Measurements from ENCODE around the gene CCDC106.

The CCDC106 gene

DNA sequence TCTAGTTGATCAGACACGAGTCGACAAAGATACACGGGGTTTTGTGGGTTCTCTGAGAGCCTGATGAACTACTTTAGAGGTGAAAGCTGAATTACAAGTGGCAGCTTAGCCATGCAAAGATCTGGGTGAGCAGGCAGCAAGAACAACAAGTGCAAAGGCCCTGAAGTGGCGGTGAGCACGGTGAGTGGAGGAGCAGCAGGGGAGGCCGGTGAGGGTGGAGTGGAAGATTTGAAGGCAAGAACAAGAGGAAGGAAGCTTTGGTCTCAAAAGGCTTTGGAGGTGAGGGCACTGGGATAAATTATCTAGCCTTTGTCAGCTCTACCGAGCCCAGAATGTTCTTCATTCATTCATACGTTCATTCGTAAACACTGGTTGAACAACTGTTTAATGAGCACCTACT is 41.2 kb upstream of the CCDC106 start:
- CTCF ChIA-PET = interaction anchor here (0.6 to 3.1 kb wide), 38 partner anchors 9 to 1738 kb away, joined by 3 to 50 read pairs (median 4); partner anchors contain the start of genes SBK2, ZNF579 and ZNF784
- peak overlapping the region; percentile 88; the same call in 1 of the 2 replicates for H3K27ac ChIP-seq (ENCODE audit: extremely low read depth, low read depth, low read length)
- peaks cover 17 to 29% of the 10 kb centered on the region in 2 experiments; a peak in 2 of 3 replicates for H3K36me3 ChIP-seq (ENCODE audit: control insufficient read depth in 2 of 2, insufficient read depth in 1 of 2, low read length in 2 of 2)
- H3K4me1 ChIP-seq (ENCODE audit: control insufficient read depth, insufficient read depth, low read length) = peaks cover 5% of the 10 kb centered on the region; the same call in 1 of the 2 replicates
- H3K4me3 ChIP-seq (ENCODE audit: low read depth, low read length) = no peak overlapping the region
- no peaks in the 10 kb centered on the region for H3K9me3 ChIP-seq (ENCODE audit: control insufficient read depth, insufficient read depth, low read depth, low read length)
- TF ChIP-seq, protein P1, sequence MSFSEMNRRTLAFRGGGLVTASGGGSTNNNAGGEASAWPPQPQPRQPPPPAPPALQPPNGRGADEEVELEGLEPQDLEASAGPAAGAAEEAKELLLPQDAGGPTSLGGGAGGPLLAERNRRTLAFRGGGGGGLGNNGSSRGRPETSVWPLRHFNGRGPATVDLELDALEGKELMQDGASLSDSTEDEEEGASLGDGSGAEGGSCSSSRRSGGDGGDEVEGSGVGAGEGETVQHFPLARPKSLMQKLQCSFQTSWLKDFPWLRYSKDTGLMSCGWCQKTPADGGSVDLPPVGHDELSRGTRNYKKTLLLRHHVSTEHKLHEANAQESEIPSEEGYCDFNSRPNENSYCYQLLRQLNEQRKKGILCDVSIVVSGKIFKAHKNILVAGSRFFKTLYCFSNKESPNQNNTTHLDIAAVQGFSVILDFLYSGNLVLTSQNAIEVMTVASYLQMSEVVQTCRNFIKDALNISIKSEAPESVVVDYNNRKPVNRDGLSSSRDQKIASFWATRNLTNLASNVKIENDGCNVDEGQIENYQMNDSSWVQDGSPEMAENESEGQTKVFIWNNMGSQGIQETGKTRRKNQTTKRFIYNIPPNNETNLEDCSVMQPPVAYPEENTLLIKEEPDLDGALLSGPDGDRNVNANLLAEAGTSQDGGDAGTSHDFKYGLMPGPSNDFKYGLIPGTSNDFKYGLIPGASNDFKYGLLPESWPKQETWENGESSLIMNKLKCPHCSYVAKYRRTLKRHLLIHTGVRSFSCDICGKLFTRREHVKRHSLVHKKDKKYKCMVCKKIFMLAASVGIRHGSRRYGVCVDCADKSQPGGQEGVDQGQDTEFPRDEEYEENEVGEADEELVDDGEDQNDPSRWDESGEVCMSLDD (tag by site-specific recombination; IDR thresholded peaks at IDR 0.05) = no peak
- TF ChIP-seq ZNF114 (tag by site-specific recombination; IDR thresholded peaks at IDR 0.05) (no peak), ZNF558 (tag by site-specific recombination; IDR thresholded peaks at IDR 0.05) (no peak), ZNF175 (tag by site-specific recombination; IDR thresholded peaks at IDR 0.05) (no peak), ZBTB21 (tag by site-specific recombination; IDR thresholded peaks at IDR 0.05) (no peak), SCRT2 (tag by site-specific recombination; IDR thresholded peaks at IDR 0.05) (no peak), ZFP3 (tag by site-specific recombination; IDR thresholded peaks at IDR 0.05; ENCODE audit: low read depth) (no peak), ZNF391 (tag by site-specific recombination; IDR thresholded peaks at IDR 0.05; ENCODE audit: borderline replicate concordance, low read depth) (no peak), ZBTB1 (tag by site-specific recombination; IDR thresholded peaks at IDR 0.05) (no peak), ZNF664 (tag by site-specific recombination; IDR thresholded peaks at IDR 0.05) (peak; percentile 86), ZNF48 (tag by site-specific recombination; IDR thresholded peaks at IDR 0.05) (no peak), ZBTB48 (tag by site-specific recombination; IDR thresholded peaks at IDR 0.05) (no peak), ZNF623 (tag by site-specific recombination; IDR thresholded peaks at IDR 0.05) (peak; percentile 48; the same call in 1 of the 2 replicates), OVOL3 (tag by site-specific recombination; IDR thresholded peaks at IDR 0.05) (no peak)
- TF ChIP-seq, protein P2, sequence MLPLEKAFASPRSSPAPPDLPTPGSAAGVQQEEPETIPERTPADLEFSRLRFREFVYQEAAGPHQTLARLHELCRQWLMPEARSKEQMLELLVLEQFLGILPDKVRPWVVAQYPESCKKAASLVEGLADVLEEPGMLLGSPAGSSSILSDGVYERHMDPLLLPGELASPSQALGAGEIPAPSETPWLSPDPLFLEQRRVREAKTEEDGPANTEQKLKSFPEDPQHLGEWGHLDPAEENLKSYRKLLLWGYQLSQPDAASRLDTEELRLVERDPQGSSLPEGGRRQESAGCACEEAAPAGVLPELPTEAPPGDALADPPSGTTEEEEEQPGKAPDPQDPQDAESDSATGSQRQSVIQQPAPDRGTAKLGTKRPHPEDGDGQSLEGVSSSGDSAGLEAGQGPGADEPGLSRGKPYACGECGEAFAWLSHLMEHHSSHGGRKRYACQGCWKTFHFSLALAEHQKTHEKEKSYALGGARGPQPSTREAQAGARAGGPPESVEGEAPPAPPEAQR (tag by site-specific recombination; IDR thresholded peaks at IDR 0.05) = no peak
- POLR2A ChIA-PET = interaction anchor here (1.0 to 4.5 kb wide), 10 partner anchors 15 to 446 kb away, joined by 3 to 75 read pairs (median 4); partner anchors contain the start of genes ISOC2, ZNF628 and ZNF784

DNA sequence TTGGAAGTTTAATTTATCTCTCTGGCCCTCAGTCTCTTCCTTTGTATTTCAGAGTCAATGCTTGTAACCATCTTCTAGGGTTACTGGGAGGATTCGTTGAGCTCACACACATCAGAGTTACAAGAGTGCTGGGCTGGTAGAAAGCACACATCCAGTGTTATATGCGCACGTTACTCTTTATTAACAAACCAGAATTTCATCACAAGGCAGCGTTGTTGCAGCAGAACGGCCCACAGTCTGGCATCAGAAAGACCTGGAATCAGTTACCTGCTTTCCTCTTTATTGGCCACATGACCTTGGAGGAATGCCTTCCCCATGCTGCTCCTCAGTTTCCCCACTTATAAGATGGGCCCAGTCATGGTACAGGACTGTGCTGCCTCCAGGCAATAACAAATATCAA is 38.7 kb upstream of the CCDC106 start:
- H3K4me3 ChIP-seq (ENCODE audit: low read depth, low read length) = no peak overlapping the region
- CTCF ChIA-PET = interaction anchor here (0.6 to 1.8 kb wide), 3 partner anchors 9 to 106 kb away, joined by 3 to 8 read pairs (median 4); partner anchors contain the start of gene ZNF784

More for the DNA sequence above, 38.7 kb upstream of the CCDC106 start:
- Histone ChIP-seq H3K4me1 (ENCODE audit: control insufficient read depth, insufficient read depth, low read length) (peaks cover 5% of the 10 kb centered on the region; the same call in 1 of the 2 replicates), H3K27ac (ENCODE audit: extremely low read depth, low read depth, low read length) (no peak overlapping the region), H3K9me3 (ENCODE audit: control insufficient read depth, insufficient read depth, low read depth, low read length) (no peaks in the 10 kb centered on the region), H3K36me3 (ENCODE audit: control insufficient read depth in 2 of 2, insufficient read depth in 1 of 2, low read length in 2 of 2) (peaks cover 17 to 30% of the 10 kb centered on the region in 2 experiments; a peak in 2 of 3 replicates)
- TF ChIP-seq, protein P3, sequence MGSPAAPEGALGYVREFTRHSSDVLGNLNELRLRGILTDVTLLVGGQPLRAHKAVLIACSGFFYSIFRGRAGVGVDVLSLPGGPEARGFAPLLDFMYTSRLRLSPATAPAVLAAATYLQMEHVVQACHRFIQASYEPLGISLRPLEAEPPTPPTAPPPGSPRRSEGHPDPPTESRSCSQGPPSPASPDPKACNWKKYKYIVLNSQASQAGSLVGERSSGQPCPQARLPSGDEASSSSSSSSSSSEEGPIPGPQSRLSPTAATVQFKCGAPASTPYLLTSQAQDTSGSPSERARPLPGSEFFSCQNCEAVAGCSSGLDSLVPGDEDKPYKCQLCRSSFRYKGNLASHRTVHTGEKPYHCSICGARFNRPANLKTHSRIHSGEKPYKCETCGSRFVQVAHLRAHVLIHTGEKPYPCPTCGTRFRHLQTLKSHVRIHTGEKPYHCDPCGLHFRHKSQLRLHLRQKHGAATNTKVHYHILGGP (tag by site-specific recombination; IDR thresholded peaks at IDR 0.05) = no peak
- TF ChIP-seq GFI1B (tag by site-specific recombination; IDR thresholded peaks at IDR 0.05) (no peak), ZNF174 (tag by site-specific recombination; IDR thresholded peaks at IDR 0.05) (no peak), HOXD13 (CRISPR knock-in tag; IDR thresholded peaks at IDR 0.05; ENCODE audit: borderline replicate concordance) (no peak), ZSCAN30 (tag by site-specific recombination; IDR thresholded peaks at IDR 0.05) (no peak), ZNF830 (tag by site-specific recombination; IDR thresholded peaks at IDR 0.05; ENCODE audit: low read depth) (no peak), ZNF530 (tag by site-specific recombination; IDR thresholded peaks at IDR 0.05; ENCODE audit: low read depth) (no peak), ZNF239 (tag by site-specific recombination; IDR thresholded peaks at IDR 0.05) (no peak), ZBTB21 (tag by site-specific recombination; IDR thresholded peaks at IDR 0.05) (no peak), ZNF266 (tag by site-specific recombination; IDR thresholded peaks at IDR 0.05; ENCODE audit: low read depth) (no peak), REPIN1 (tag by site-specific recombination; IDR thresholded peaks at IDR 0.05; ENCODE audit: low read depth) (no peak), ZSCAN16 (tag by site-specific recombination; IDR thresholded peaks at IDR 0.05) (no peak)
- TF ChIP-seq, protein P4, sequence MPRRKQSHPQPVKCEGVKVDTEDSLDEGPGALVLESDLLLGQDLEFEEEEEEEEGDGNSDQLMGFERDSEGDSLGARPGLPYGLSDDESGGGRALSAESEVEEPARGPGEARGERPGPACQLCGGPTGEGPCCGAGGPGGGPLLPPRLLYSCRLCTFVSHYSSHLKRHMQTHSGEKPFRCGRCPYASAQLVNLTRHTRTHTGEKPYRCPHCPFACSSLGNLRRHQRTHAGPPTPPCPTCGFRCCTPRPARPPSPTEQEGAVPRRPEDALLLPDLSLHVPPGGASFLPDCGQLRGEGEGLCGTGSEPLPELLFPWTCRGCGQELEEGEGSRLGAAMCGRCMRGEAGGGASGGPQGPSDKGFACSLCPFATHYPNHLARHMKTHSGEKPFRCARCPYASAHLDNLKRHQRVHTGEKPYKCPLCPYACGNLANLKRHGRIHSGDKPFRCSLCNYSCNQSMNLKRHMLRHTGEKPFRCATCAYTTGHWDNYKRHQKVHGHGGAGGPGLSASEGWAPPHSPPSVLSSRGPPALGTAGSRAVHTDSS (tag by site-specific recombination; IDR thresholded peaks at IDR 0.05) = no peak
- POLR2A ChIA-PET = interaction anchor here (0.9 kb wide), 1 partner anchor 10 kb away, joined by 4 read pairs; the partner anchor contains the start of gene FIZ1
